IPS-18c (cell line): ENCODE results near the gene TSPEAR.

Experiments
- H3K4me3 ChIP-seq: 2 replicates; pipeline ENCODE4 v1.7.0; 2013; ENCODE audit warnings: low read depth, mild to moderate bottlenecking, low read length, moderate library complexity; ENCODE audit not compliant: insufficient read depth
- H3K9me3 ChIP-seq: one replicate; pipeline ENCODE4 v1.6.1; 2013; ENCODE audit warnings: mild to moderate bottlenecking, low read length, moderate library complexity; ENCODE audit not compliant: control insufficient read depth, insufficient read depth

The TSPEAR gene

DNA sequence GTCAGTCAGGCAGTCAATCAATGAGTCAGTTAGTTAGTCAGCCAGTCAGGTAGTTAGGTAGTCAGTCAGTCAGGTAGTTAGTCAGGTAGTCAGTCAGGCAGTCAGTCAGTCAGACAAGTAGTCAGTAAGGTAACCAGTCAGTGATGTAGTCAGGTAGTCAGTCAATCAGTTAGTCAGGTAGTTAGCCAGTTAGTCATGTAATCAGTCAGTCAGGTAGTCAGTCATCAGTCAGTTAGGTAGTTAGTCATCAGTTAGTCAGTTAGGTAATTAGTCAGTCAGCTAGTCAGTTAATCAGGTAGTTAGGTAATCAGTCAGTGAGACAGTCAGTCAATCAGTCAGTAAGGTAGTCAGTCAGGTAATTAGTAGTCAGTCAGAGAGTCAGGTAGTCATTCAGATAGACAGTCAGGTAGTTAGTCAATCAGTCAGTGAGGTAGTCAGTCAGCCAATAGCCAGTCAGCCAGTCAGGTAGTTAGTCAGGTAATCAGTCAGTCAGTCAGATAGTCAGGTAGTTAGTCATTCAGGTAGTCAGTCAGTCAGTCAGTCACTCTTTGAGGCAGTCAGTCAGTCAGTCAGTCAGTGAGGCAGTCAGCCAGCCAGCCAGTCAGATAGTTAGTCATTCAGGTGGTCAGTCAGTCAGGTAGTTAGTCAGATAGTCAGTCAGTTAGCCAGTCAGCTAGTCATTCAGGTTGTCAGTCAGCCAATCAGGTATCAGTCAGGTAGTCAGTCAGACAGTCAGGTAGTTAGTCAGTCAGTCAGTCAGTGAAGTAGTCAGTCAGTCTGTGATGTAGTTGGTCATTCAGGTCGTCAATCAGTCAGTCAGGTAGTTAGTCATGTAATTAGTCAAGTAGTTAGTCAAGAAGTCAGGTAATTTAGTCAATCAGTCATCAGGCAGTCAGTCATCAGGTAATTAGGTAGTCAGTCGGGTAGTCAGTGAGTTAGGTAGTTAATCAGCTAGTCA lies 186.7 kb downstream of the TSPEAR start:
- H3K9me3 ChIP-seq, result peaks cover 4% of the 10 kb centered on the region

DNA sequence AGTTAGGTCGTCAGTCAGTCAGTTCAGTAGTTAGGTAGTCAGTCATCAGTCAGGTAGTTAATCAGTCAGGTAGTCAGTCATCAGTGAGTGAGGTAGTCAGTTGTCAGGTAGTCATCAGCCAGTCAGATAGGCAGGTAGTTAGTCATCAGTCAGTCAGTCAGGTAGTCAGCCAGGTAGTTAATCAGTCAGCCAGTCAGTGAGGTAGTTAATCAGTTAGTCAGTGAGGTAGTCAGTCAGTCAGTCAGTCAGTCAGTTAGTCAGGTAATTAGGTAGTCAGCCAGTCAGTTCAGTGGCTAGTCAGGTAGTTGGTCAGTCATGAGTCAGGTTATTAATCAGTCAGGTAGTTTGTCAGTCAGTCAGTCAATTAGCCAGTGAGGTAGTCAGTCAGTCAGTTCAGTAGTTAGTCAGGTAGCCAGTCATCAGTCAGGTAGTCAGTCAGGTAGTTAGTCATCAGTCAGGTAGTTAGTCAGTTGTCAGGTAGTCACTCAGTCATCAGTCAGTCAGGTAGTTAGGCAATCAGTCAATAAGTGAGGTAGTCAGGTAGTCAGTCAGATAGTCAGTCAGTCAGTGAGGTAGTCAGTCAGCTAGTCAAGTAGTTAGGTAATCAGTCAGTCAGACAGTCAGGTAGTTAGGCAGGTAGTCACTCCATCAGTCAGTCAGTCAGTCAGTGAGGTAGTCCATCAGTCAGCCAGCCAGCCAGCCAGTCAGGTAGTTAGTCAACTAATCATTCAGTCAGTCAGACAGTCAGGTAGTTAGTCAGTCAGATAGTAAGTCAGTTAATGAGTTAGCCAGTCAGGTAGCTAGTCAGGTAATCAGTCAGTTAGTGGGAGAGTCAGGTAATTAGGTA lies 187.6 kb downstream of the TSPEAR start:
- Histone ChIP-seq H3K9me3 (peaks cover 4% of the 10 kb centered on the region), H3K4me3 (no peak overlapping the region)

More for the DNA sequence above, 186.7 kb downstream of the TSPEAR start:
- no peak overlapping the region for H3K4me3 ChIP-seq

DNA sequence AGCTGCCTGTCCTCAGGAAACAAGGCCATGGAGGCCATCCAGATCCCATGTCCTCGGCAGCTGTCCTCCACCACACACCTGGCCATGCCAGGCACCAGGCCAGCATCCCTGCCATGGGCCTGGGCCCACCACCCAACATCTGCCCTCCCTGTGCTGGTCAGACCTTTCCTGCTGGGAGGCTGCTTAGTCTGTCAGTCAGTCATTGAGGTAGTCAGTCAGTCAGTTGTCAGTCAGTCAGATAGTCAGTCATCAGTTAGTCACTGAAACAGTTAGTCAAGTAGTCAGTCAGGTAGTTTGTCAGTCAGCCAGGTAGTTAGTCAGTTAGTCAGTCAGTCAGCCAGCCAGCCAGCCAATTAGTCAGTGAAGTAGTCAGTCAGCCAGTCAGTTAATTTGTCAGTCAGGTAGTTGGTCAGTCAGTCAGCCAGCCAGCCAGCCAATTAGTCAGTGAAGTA lies 188.6 kb downstream of the TSPEAR start:
- H3K4me3 ChIP-seq, result no peak overlapping the region
- peaks cover 4% of the 10 kb centered on the region for H3K9me3 ChIP-seq

DNA sequence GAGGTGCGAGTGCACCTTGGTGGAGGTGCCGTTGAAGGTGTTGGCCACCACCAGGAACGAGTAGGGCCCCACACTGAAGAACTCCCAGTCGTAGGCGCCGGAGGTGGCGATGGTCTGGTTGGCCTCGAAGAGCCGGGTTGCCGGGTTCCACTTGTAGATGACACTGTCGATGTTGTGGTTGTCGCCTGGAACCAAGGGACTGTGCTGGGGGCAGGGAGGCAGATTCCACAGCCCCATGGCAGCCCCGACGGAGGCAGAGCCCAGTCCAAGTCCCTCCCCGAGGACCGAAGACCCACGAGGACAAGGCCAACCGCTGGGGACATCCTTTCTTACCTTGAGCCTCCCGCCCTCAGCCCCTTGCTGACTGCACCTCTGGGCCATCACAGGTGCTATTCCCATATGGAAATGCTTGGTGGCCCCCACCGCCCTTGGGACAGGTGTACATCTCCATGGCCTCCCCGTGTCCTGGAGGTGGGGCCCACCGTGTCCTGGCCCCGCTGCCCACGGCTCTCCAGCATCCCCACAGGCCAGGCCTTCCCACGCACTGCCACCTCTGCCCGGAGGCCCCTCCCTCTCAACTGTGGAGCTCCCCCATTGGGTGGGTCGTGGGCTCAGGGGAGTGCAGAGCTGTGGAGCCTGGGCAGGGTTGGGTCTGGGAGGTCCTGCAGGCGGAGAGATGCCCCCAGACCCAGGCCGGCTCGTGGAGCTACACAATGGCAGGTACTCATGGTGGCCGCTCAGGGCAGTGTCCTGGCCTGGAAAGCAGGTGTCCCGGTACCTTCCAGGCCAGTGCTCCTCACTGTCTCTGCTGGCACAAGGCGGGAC lies 189.2 kb downstream of the TSPEAR start:
- H3K4me3 ChIP-seq, result no peak overlapping the region
- H3K9me3 ChIP-seq, result peaks cover 3% of the 10 kb centered on the region

DNA sequence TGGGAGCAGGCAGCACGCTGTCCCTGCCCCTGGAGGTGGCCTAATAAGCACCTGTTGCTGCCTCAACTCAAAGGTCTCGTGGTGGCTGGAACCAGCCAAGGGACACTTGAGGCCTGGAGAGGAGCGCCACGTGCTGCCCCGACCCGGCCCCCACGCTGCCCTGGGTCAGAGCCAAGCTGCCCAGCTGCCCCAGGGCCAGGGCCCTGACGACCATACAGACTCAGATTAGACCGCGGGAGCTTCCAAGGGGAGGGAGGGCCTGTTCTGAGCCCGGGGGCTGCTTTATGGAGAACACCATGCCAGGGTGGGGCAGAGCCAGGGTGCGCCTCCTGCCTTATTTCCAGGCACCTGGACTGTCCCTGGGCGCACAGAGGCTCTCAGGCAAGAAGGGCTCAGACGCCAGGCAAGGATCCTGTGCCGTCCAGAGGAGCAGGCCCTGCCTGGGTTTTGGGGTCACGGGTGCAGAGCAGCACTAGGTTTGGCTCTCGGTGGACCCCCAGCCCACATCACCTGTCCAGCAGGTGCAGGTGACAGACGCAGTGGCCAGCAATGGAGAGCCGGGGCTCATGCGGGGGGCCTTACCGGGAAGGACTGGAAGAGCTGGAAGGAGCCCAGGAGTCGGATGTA lies 190.0 kb downstream of the TSPEAR start:
- Histone ChIP-seq H3K9me3 (peaks cover 2% of the 10 kb centered on the region), H3K4me3 (no peak overlapping the region)

DNA sequence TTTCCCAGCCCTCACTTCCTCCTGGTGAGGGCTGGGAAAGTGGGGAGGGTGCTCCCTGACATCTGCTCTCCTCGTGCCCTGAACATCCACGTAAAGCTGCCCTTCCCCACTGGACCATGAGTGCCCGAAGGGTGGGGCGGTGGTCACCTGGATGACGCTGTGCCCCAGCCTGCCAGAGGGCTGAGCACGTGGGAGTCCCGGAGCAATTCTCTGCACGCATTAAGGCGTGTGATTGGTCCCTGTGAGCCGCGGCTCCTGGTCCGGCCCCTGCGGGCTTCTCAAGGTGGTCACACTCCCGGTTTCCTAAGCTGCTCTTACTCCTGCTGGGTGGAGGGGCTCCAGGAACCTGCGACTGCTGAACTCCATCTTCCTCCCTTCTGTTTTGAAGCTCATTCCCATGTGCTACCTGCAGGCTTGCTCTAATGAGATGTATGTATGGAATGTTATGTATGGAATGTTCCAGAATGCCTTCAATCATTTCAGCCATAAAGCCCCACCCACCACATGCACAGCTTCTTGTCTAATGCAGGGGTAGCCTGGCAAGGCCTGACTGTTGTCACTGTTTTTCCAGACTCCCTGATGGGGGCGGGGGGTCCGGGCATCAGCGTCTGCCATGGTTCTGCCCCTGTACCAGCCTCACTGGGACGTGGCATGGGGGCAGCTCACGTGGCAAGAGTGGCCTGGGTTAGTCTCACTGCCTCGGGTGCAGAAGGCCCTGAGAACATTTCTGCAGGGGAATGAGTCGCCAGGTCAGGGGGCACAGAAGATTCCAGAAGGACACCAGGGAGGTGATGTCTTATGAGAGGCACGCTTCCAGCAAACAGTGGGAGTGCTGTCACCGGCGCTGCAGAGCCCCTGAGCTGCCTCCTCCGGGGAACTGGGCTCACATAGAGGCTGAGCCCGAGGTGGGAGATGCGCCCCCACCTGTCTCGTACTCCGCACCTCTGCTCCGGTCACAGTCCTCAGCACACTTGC lies 190.8 kb downstream of the TSPEAR start:
- H3K9me3 ChIP-seq, result peaks cover 2% of the 10 kb centered on the region
- no peak overlapping the region for H3K4me3 ChIP-seq

DNA sequence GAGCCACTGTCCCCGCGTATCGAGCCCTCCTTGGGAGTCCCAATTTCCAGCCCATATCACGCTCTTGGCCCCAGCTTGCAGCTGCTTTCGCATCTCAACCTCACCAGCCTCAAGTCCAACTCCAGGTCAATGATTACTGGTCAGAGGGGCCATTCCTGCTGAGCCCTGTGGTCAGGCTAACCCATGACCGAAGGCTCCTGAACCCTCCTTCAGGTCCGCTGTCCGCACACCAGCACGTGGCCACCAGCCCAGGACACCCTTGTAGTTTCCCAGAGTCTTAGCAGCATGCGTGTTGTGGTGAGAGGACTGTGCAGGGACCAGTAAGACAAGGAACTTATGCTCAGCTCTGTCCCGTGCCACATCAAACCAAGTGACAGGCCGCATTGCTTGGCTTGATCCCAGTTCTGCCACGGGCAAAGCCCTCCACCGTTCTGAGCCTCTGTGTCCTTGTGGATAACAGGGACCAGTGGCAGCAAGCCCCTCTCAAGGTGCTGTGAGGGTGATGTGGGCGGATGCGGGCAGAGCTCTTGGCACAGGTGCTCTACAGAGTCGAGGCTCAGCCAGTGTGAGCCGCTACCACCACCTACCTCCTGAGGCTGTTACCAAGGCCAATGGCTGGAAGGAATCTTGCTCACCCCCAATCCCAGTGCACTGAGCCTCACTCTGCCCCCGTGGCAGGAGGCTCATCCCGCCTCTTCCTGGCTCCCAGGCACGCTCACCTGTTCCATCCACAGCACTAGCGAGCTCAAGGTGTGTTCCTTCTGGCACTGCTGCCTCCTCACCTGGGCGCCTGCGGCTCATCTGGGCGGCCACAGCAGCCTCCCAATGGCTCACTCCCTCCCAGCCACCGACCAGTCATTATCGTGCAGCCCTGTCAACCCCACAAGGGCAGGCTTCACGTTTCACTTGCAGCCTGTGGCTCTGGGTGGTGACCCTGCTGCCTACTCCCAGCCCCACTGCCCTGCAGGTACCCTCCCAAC lies 191.7 kb downstream of the TSPEAR start:
- Histone ChIP-seq H3K4me3 (no peak overlapping the region), H3K9me3 (peaks cover 2% of the 10 kb centered on the region)

DNA sequence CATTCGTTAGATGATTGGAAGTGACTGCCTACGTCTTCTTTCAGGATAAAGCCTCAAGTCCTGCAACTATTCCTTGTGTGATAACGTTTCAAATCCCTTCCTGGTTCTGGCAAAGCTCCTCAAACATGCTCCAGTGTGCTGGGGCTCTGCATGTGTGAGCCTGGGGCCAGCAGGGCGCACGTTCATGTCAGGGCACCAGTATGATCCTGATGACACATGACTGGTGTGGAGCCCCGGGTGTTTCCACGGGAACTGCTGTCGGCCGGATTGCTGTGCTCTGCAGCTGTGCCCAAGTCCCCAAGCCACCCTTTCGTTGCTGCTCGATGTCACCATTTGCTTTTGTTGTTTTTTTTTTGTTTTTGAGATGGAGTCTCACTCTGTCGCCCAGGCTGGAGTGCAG lies 192.7 kb downstream of the TSPEAR start:
- Histone ChIP-seq H3K9me3 (peaks cover 2% of the 10 kb centered on the region), H3K4me3 (no peak overlapping the region)

DNA sequence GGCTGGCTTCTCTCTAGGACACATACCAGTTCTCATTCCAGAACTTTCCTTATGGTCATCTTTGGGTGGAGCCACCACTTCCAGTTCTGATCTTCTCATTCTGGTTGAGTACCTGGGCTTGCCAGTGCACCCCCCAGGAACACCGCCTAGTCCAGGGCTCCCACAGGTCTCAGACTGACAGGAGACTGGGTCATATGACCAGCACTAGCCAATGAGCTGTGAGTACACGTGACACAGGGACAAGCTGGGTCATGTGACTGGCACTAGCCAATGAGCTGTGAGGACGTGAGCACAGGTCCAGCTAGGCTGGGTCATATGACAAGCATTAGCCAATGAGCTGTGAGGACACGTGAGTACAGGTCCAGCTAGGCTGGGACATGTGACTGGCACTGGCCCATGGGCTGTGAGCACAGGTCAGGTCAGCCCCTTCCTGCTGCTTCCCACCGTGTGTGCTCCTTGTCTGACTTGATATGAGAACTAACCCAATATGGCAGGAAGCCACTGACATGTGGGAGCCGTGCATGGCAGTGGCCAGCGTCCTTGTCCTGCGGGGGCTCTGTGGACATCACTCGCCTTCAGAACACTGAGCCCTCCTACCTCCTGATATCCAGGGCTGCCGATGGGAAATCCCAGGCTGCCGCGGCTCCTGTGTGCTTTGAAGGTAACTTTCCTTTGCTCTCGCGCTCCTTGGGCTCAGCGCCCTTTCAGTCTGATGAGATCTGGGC lies 194.0 kb downstream of the TSPEAR start:
- Histone ChIP-seq H3K4me3 (no peak overlapping the region), H3K9me3 (peaks cover 2% of the 10 kb centered on the region)

DNA sequence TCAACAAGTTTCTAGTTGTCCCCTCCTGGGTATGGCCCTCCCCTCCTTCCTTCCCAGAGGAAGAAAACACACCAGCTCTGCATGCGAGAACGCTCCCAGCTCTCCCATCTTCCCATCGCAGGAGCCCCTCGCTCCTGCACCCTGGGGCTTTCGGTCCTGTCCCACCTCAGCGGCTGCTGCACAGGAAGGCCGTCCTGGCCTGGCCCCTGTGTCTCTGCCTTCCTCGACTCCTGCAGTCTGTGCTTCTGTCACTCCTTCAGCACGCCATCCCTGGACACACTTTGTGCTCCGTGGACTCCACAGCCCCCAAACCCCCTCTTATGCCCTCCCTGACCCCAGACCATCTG lies 194.6 kb downstream of the TSPEAR start:
- Histone ChIP-seq H3K9me3 (peaks cover 2% of the 10 kb centered on the region), H3K4me3 (no peak overlapping the region)

DNA sequence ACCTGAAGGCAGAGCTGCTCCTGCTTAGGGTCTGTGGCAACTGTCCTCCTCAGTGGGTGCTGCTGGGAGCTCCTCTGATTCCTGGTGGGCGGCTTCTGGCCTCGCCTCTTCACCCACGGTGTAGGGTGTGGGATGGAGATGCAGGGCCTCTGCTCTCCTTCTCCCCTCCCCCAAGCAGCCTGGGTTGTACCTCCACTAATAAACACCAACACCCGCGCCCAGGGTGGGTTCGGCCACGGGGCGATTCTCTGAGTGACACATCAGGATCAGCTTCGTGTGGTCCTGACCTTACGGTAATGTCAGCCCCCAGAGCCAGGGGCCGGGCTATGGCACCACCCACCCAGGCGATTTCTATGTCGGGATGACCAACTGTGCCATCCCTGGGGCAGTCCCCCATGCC lies 195.0 kb downstream of the TSPEAR start:
- Histone ChIP-seq H3K9me3 (peaks cover 2% of the 10 kb centered on the region), H3K4me3 (no peak overlapping the region)

DNA sequence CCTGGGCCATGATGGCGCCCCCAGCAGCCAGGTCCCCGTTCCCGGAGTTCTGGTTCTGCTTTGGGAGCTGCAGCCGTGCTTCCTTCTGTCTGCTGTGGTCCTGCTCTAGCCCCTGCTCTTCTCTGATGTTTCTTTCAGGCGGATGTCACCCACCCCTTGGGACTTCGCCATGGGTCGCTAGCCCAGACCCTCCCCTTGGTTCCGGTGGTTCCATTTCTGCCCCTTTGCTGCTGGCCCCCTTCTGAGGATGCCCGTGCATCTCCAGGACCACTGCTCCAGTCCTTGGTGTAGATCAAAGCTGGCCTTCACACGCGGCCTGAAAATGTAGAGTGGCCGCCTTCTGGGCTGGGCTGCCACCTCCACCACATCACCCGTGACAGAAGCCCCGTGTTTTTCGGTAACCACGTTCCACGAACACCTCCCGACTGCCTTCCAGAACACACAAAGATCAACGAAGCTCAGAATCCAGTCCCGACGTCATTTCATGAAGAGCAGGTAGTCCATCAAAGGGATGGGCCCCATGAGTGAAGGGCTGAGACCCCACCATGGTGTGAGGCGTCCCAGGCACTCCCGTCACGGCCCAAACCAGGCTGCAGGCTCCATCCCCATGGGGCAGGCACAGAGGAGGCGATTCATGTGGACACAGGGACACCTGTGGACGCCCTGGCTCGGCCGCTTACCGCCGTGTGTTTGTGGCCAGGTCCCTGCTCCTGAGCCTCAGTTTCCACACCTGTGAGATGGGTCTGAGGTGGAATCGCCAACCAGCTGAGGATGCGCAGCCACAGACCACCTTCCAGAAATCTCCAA lies 195.8 kb downstream of the TSPEAR start:
- Histone ChIP-seq H3K9me3 (no peaks in the 10 kb centered on the region), H3K4me3 (no peak overlapping the region)

DNA sequence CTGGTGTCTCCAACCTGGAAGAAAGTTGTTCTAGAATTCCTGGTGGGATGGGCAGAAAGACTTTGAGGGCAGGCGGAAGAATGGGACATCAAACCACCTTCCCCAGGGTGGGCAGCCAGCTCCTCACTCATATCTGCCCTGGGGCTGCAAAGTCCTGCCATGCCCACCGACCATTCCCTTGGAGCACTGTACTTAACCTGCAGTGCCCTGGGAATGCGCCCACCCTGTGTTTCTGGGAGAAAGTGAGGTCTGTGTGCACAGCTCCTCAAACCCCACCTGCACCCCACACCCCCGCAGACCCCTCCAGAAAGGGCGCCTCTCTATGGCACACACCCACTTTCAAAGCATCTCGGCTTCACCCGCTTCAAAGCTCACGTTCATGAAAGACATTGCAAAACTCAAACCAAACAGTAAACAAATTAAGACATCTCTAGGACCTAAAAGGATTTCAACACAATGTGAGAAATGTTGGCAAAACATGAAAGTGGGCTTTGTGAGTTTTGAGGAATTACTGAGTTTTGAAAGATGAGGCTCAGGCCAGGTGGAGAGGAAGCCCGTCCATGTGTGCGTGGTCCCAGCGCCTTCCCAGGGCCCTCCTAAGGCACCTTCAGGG lies 196.5 kb downstream of the TSPEAR start:
- H3K4me3 ChIP-seq, result no peak overlapping the region
- no peaks in the 10 kb centered on the region for H3K9me3 ChIP-seq
